ENCODE measurements around the gene DPP6. TPM values are rescaled to one million over a fixed set of nuclear protein-coding genes. Genes with fewer than 3 reads are reported as not detected.

DPP6 gene
- total and polyA plus RNA-seq, 9 of the 15 experiments (the other 6 are each of a cell fraction or from before 2014, with no cell fraction given): not detected

DNA sequence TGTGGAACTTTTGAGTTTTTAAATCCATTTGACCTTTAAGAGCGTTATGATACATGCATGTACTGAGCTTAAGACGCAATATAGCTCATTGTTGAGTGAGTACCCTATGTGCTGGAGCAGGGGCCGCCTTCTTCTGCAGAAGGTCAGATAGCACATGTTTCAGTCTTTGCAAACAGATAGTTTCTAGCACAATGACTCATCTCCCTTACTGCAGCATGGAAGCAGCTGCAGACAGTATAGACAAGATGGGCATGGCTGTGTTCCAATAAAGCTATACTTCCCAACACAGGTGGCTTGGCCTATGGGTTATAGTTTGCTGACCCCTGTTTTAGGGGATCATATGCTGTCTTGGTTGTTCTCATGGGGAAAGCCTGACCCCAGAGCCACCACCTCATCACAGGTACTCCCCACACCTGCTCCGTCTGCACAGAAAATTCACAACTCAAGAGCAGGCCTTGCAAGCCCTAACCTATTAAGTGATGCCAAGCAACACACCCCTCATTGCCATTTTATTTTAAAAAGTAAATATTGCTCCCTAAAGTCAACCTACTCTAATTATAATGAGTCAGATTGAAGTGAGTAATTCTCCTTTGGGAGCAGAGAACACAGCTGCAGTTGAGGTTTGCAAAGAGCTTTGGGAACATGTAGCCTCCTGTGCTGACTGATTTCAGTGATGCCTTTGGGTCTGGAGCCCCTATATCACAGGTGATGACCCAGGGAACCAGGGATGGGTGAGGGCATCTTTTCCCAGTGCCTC is 620.6 kb downstream of the DPP6 start (continued):
- no peak for TF ChIP-seq USF1 (CRISPR knock-in tag; IDR thresholded peaks at IDR 0.05)
- TF ChIP-seq MAFG (tag; conservative IDR thresholded peaks at IDR 0.05): peak; percentile 47; the same call in 1 of the 2 replicates
- TF ChIP-seq SOX6 (IDR thresholded peaks at IDR 0.05): peak; percentile 79; the same call in 1 of the 2 replicates
- TF ChIP-seq ZFPM2 (CRISPR knock-in tag; IDR thresholded peaks at IDR 0.05): no peak
- TF ChIP-seq ERF (CRISPR knock-in tag; IDR thresholded peaks at IDR 0.05): 0 out of 2 replicates have a peak, but pooled peaks have one; percentile 78
- peak; percentile 63; the same call in 1 of the 2 replicates for TF ChIP-seq PML (IDR thresholded peaks at IDR 0.05; ENCODE audit: low read length)
- peak; percentile 33; the same call in 1 of the 2 replicates for TF ChIP-seq TFAP4 (CRISPR knock-in tag; IDR thresholded peaks at IDR 0.05; ENCODE audit: borderline replicate concordance)
- TF ChIP-seq ZNF146 (CRISPR knock-in tag; IDR thresholded peaks at IDR 0.05; ENCODE audit: unreplicated experiment): no peak
- peak; percentile 62 for TF ChIP-seq KLF16 (IDR thresholded peaks at IDR 0.05)
- TF ChIP-seq ZHX1 (conservative IDR thresholded peaks at IDR 0.05; ENCODE audit: low read length): no peak
- peak; percentile 76 for TF ChIP-seq SMARCE1 (IDR thresholded peaks at IDR 0.05)
- TF ChIP-seq FOXA1 (IDR thresholded peaks at IDR 0.05; ENCODE audit: borderline replicate concordance): no peak
- TF ChIP-seq CBX3 (IDR thresholded peaks at IDR 0.05; ENCODE audit: borderline replicate concordance in 1 of 2, low read length in 2 of 2): peak in 1 of 2 experiments; percentile 83; a peak in 1 of 3 replicates
- 0 out of 4 replicates have a peak, but pooled peaks of 1 of the 2 experiments have one; percentile 17 for TF ChIP-seq FOXA3 (CRISPR knock-in tag; conservative IDR thresholded peaks at IDR 0.05 in 1 of 2, IDR thresholded peaks at IDR 0.05 in 1 of 2)
- TF ChIP-seq MTA2 (IDR thresholded peaks at IDR 0.05; ENCODE audit: low read depth): peak; percentile 69
- peak; percentile 72; the same call in 1 of the 2 replicates for TF ChIP-seq SMARCC2 (IDR thresholded peaks at IDR 0.05; ENCODE audit: low read depth)
- peak; percentile 47; the same call in 1 of the 2 replicates for TF ChIP-seq MAFF (IDR thresholded peaks at IDR 0.05; ENCODE audit: low read length)
- TF ChIP-seq SMARCA4 (IDR thresholded peaks at IDR 0.05): peak; percentile 85
- TF ChIP-seq TRIM24 (IDR thresholded peaks at IDR 0.05): peak; percentile 89 to 93
- TF ChIP-seq ZNF174 (CRISPR knock-in tag; IDR thresholded peaks at IDR 0.05): no peak
- no peak for TF ChIP-seq ZFP30 (CRISPR knock-in tag; IDR thresholded peaks at IDR 0.05; ENCODE audit: borderline replicate concordance)
- peak; percentile 79 for TF ChIP-seq MAX (CRISPR knock-in tag; IDR thresholded peaks at IDR 0.05)
- no peak for TF ChIP-seq ZNF121 (CRISPR knock-in tag; conservative IDR thresholded peaks at IDR 0.05)
- no peak for TF ChIP-seq CSDE1 (IDR thresholded peaks at IDR 0.05)
- no peak for TF ChIP-seq ZNF707 (CRISPR knock-in tag; conservative IDR thresholded peaks at IDR 0.05)
- TF ChIP-seq ESRRA (IDR thresholded peaks at IDR 0.05; ENCODE audit: borderline replicate concordance, low read depth): peak; percentile 49; the same call in 1 of the 2 replicates
- TF ChIP-seq ATF7 (IDR thresholded peaks at IDR 0.05): peak; percentile 61; the same call in 1 of the 2 replicates
